NCI-H146 treated with DMSO at 0.1 percent for 48 hours (cell line): ENCODE measurements around the gene PITPNM3.

Experiments
- DNase-seq: peaks from one replicate; lab custom pipeline; 2025; ENCODE audit not compliant: unreplicated experiment; lab: John Stamatoyannopoulos, UW

PITPNM3 gene

DNA sequence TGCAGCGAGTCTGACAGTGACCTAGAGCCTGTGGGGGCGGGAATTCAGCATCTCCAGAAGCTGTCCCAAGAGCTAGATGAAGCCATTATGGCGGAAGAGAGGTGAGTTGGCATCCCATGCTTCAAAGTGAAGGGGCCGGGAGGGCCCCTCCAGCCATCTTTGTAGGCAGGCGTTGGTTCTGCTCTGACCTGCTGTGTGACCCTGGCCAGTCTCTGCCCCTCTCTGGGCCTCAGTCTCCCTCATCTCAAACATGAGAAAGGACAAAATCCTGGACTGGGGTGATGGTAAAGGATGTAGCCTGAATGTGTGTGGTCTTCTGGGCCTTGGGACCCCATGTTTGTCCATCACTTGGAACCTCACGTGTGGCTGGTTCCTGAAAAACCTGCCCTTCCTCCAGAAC, 107.0 kb downstream of the PITPNM3 start:
- DNase-seq: no peak

DNA sequence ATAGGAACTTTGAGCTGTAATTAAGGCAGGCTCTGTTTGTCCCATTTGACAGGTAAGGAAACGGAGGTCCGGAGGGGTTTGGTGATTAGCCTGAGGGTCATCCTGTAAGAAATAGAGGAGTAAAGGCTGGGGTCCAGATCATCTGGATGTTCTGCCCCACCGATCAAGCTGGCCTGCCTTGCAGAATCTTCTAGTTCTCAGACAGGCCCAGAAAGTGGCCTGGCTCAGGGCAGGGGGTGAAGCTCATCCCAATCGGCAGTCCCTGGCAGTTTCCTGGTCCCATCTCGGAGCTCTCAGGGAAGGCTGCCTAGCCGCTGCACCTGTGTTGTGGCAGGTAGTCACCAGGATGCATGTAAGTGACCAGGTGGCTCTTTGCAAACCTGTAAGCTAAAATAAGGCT, 107.9 kb downstream of the PITPNM3 start:
- DNase-seq: no peak

DNA sequence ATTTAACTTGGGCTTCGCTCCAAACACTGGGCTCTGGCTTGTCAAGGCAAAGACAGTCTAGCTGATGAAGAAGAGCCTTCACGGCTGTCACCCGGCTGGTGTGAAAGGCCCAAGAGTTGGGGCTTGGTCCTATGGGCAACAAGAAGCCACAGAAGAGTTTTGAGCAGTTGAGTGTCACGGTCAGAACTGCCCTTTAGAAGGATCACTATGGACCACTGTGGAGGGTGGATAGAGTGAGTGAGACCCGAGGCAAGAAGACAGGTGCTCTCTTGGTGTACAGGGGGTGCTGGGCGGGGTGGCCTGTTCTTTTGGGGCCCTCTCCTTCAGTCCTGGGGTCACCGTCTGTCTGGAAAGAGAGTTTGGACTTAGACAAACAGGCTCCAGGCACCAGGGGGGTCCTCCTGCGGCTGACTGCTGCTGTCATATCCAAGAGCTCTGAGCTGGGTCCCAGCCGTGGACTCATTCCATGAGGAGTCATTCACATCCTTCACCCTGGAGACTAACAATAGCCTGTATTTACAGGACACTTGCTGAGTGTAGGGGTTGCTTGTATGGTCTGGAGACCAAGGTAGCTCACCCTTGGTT, 109.7 kb downstream of the PITPNM3 start:
- no peak for DNase-seq

DNA sequence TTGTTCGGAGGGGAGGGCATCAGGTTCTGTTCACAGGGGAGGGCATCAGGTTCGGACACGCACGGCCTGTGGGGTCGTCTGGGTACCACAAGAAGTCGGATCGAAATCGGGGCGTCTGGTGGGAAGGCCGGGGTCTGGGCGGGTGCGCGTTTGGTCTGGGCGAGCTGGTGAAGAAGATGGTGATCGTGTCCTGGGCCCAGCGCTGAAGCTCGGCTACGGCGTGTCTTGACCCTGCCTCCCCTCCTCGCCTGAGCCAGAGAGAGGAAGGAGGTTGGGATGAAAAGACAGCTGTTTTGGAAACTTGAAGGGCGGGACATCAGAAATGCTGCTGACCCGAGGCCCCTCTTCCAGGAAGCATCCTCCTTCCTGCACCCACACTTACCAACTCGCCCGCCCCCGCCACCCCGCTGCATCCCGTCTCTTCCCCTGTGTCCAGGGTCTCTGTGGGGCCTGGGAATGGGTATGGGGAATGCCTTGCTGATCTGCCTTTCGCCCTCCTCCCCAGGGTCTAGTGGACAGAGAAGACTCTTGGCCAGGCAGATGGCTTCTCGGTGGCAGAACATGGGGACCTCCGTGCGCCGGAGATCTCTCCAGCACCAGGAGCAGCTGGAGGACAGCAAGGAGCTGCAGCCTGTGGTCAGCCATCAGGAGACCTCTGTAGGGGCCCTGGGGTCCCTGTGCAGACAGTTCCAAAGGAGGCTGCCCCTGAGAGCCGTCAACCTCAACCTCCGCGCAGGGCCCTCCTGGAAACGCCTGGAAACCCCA, 111.6 kb downstream of the PITPNM3 start:
- DNase-seq: no peak

DNA sequence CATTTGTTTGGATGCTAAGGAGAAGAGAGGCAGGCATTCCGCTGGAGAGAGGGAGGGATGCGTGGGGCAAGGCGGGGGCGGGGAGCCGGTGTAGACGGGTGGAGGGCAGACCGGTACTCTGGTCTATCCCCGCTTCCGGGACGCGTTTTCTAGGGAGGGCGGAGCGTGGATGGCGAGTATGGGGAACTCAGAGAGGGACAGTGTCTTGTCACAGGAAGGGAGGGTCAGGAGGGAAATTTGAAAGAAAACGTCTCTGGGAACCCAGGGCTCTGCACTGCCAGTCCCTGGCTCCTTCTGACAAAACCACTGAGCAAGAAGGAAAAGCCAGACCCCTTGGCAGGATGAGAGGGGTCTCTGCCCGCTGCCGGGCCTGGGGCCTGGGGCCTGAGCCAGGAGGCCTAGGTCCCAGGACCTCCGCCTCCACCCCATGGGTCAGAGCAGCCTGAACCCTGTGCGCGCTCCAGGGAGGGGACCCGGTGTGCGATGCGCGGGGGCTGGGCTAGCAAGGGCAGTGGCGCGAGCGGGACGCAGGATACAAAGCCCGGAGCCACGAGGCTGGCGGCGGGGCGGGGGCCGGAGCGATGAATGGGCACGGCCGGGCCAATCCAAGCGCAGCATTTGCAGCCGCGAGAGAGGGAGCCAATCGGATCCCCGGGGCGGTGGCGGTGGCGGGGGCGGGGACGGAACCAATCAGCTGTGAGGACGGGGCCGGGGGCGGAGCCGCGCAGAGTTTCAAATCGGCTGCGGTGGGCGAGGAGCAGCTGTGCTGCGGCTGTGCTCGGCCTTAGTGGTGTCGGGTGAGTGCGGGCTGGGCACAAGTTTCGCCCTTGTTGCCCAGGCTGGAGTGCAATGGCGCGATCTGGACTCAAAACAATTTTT, 112.4 kb downstream of the PITPNM3 start, which contains the start of gene PIMREG:
Gene PIMREG, plus strand, starts transcription at position 764 of the 879 bp plus-strand sequence. CDS start 656 bp downstream, outside the sequence.
- DNase-seq: peak; percentile 91

DNA sequence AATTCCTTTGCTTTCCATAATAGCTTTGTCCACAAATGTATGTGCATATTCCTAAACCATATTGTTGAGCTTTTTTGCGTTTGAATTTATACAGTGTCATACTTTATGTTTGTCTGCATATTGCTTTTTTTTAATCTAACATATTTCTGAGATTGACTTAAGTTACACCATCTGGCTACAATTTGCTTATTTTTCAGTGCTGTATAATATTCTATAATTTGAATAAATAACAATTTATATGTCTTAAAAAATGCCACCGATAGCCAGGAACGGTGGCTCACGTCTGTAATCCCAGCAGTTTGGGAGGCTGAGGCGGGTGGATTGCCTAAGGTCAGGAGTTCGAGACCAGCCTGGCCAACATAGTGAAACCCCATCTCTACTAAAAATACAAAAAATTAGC, 113.6 kb downstream of the PITPNM3 start:
- DNase-seq: no peak

DNA sequence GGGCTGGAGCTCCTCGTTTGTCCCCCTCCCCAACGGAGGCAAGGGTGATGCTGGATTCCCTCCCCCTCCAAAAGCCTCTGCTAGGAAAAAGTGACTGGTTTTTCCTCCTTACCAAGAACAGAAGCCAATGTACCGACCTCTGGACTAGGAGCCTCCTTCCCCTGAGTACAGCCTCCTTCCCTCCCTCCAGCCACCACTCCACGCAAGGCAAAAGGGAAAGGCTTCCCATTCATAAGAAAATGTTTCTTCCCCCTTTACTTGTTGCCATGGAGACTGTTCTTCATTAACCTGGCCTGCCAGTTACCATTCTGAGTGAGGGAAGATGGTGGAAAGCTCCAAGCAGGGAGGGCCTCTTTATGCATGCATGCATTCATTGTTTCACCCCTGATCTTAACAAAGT, 116.4 kb downstream of the PITPNM3 start:
- DNase-seq: peak; percentile 13

DNA sequence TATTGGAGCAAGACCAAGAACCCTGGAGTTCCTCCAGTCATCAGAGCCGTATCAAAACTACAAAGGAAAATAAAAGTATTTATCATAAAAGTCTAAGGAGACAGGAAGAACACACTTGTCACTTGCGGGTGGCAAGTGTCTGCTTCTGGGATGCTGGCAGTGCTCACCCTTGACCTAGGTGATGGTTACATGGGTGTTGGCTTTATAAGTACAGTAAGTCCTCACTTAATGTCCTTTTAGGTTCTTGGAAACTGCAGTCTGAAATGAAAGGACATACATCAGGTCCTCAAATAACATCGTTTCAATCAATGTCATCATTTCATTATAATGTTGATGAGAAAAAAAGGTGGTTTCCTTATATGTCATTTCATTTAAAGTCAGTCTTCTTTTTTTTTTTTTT, 118.4 kb downstream of the PITPNM3 start:
- DNase-seq: no peak

DNA sequence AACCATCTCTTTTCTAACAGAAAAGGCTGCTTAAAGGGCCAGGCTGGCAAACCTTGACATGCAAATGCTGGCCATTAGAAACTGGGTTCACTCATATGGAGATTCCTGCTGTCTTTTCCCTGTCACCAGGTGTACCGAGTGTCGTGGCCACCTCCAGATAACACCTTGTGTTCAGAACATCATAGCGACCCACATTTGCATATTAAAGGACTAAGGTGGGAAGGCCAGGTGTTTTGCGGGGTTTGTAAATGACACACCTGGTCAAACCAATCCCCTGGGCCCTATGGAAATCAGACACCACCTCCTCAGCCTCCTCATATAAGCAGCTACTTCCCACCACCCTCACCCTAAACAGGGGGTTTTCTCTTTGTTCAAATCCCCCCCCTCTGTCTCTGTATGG, 118.9 kb downstream of the PITPNM3 start:
- DNase-seq: peak; percentile 49

DNA sequence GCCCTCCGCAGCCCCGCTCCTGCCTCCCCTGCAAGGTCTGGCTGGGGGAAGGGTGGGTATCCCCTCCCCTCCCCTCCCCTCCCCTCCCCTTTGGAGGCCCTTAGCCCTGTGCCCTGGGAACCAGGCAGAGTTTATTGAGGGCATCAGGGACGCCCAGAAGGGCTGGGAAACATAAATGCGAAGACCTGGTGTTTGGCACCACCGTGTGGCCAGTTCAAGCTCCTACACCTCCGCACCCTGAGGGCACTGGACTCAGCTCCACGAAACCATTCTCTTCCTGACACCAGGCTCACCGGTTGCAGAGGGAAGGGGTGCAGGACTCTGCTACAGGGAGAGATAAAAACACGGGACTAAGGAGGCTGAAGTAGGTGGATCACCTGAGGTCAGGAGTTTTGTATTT, 120.4 kb downstream of the PITPNM3 start:
- DNase-seq: peak; percentile 61

DNA sequence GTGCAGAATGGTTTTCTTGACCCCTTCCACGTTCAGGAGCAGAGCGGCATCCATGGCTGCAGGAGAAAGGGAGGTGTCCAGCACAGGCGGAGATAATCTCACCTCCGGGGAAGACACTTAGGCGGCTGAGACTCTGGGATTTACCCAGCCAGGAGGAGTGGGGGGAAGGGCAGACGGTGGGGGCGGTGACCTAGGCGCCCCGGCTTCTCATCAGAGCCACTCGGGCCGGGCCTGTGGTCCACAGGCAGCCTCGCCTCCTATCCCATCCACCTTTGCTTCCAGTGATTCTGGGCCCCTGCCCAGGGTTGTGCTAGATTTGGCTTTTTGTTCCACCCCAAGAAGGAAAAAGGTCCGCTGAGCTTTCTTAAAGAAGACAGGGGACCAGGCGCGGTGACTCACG, 121.3 kb downstream of the PITPNM3 start, which contains the start of gene AIPL1:
Gene AIPL1, minus strand, starts transcription at position 71 of the 400 bp plus-strand sequence. Its CDS starts 17 bp downstream, at position 54.
- no peak for DNase-seq

DNA sequence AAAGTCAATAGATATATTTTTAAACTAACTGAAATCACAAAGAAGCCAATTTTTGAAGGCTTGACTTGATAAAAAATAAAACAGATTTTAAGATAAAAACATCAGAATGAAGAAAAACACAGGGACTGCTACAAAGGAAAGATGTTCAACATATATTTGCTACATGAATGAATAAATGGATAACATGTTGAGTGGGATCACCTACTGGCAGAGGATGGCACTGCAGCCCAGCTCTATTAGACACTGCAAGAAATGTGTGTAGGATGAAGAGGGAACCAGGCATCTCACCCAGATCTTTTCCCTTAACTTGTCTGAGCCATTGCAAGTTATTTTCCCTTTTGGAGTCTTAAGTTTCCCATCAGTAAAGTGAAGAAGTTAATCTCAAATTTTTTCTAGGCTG, 125.6 kb downstream of the PITPNM3 start:
- DNase-seq: no peak

DNA sequence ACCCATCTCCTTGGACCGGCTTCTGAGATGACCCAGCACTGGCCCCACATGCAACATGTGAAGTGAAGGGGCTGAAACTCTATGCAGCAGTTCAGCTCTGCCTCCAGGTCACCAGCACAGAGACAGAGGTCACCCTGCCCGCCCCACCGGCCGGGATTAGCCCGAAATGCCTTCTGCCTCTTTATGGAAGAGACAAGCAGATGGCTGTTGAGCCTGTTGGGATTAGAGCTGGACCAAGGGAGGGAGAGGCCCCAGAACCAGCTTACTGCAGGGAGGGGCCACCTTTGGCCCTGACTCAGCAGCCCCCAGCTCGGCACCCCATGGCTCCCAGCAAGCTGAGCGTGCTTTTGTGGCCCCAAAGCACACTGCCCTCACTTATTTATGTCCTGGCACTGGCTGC, 127.1 kb downstream of the PITPNM3 start:
- no peak for DNase-seq

DNA sequence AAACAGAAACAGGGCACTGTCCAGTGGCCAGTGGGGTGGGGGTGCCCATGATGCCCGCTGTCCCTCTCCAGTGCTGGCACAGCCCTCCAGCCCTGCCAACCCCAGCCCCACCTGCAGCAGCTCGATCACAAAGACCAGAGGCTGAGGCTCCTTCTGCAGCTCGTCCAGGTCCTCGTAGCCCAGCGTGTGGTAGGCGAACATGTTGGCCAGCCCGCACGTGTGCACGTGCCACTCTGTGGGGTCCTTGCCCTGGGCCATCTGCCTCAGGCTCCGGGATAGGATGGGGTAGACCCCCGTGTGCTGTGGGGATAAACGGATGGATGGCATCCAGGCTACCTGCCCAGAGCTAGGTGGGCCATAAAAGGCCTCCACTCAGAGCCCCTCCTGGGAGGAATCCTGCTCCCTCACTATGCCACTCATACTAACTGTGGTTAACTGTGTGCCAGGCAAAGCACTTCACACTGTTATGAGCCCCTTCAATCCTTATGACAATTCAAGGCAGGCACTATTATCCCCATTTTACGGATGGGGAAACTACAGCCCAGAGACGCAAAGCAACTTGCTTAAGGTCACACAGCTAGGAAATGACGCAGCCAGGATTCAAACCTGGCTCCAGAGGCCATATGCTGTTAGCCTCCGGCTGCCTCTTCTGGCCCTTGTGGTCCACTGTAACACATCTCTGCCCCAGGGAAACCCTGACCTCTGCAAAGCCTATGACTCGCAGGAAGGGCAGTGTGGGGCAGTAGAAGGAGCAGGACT, 128.0 kb downstream of the PITPNM3 start:
- DNase-seq: no peak

DNA sequence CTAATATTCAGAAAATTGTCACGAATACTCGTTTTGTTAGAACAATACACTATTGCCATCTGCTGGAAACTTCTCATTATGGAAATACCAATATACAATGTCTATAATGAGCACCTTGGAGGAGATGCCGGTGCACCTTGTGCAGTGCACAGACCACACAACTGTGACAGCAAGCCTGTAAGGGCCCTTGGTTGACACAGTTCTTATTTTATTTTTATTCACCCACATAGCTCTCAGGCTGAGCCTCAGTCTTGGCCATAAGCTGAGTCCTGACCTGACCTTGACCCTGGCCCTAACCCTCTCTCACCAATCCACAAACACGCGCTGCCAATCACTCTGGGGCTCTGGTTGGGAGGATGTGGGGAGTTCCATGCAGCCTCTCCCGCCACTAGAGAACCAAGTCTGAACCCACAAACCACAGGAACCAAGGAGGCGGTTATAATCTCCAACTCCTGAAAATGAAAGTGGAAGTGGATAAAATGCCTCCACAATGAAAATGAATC, 129.0 kb downstream of the PITPNM3 start:
- DNase-seq: no peak

DNA sequence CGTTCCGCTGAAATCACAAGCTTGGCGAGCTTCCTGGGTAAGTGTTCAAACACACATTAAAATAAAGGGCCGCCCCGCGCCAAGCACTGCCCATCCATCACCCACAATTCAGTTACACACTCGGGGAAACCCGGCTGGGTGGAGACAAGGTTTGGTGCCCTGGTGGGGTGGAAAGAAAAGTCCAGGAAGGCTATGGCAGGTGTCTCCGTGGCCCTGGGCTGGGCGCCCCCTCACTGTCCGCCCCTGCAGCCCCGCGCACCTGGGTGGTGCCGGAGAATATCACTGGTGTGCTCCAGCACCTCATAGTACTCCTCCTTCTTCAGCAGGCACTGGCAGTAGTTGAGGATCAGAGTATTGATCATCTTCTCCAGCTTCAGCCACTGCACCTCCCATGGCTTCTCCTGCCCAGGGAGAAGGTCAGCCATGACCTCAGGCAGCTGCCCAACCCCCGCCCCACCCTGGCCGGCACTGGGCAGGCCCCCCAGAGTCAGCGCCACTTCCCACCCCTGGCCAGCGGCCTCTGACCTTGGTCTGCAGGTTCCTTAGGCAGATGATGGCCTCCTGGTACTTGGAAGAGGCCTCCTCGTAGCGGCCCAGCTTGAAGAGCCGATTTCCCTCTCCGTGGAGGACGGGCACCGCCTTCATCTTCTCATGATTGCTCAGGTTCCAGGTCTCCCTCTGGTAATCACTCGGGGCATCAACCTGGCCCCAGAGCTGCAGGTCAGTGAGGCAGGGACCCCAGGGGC, 129.8 kb downstream of the PITPNM3 start:
- no peak for DNase-seq

DNA sequence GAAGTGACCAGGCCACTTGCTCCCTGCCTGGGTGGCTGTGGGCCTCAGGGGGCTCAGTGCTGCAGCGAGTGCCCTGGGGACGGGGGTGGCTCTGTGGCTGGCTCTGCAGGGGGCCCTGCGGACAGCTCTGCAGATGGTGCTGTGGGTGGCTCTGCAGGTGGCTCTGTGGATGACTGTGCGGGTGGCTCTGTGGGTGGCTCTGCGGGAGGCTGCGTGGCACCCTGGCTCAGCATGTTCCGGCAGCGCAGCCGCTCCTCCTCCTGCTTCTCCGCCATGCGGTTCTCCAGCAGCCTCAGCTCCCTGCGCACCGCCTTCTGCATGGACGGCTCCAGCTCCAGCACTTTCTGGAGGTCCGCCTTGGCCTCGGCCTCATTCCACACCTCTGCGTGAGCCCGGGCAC, 130.9 kb downstream of the PITPNM3 start:
- no peak for DNase-seq

DNA sequence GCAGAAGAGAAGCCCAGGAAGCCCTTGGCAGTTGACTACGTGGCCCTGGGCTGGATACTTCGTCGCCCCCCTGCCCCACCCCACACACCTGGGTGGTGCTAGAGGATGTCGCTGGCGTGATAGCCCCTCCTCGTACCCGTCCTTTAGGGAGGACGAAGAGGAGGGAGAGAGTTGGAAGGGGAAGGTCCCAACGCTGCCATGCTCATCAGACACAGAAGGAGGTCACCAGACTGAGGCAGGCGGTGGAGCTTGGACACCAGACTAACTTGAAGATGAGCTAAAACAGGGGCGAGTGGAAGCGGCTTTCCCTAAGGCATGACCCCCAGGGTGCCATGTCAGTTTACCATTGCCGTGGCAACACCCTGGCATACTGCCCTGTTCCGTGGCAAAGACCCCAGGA, 132.4 kb downstream of the PITPNM3 start:
- DNase-seq: no peak

DNA sequence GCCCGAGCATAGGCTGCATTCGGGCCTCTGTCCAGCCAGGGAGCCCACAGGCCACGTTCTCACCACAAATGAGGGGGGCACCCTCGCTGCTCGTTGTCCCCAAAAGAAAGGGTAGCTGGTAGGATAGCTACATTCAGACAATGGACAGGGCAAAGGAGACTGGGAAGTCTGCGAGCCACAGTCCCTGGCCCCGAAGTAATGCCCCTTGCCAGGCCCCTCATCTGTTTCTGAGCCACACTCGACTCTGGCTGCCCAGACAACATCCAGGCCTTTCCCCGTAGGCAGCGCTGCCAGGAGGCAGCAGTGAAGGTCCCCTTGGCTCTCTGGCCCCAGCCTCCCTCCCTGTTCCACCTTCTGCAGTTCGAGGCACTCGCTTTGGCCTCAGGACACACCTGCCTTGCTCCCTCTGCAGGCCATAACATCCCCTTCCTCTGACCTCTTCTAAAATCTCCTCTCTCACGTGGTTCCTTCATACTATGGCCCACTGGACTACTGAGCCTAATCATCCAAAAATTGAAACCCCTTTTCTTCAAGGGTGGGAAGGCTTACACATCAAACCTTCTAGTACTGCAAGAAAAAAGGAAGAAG, 133.6 kb downstream of the PITPNM3 start:
- no peak for DNase-seq
